ENCODE results near the gene REC114. TPM values are rescaled to one million over a fixed set of nuclear protein-coding genes. Genes with fewer than 3 reads are reported as not detected.

REC114 gene
- total and polyA plus RNA-seq, 2 of the 8 experiments (the other 6 are each of a cell fraction or from before 2014, with no cell fraction given), result 0.12 TPM; not detected in 1

GRCh38 chr15:73438651-73439050, 4.3 kb upstream of the REC114 start:
- no peaks in the 10 kb centered on the region for H3K27me3 ChIP-seq (replicated peaks in 1 of 4; ENCODE audit: control insufficient read depth in 3 of 4, extremely low read depth in 1 of 4, insufficient read depth in 3 of 4, low read length in 3 of 4)

More at GRCh38 chr15:73438651-73439050, 4.3 kb upstream of the REC114 start:
- H3K4me1 ChIP-seq (replicated peaks in 1 of 4; ENCODE audit: control insufficient read depth in 3 of 4, insufficient read depth in 4 of 4, low read length in 3 of 4), result peaks cover 0 to 7% (median 0%) of the 10 kb centered on the region in 4 experiments; a peak in 1 of 7 replicates
- no peak overlapping the region for H3K27ac ChIP-seq (ENCODE audit: low read depth, low read length)
- no peak overlapping the region for H3K4me3 ChIP-seq (ENCODE audit: extremely low read depth in 1 of 4, insufficient read depth in 2 of 4, low read depth in 3 of 4, low read length in 4 of 4)
- no peaks in the 10 kb centered on the region for H3K79me1 ChIP-seq (ENCODE audit: low read depth, low read length)
- no peak for FAIRE-seq
- no peak overlapping the region for H3K4ac ChIP-seq (replicated peaks; ENCODE audit: insufficient read length, low read depth, low read length)
- no peak overlapping the region for H4K91ac ChIP-seq (replicated peaks; ENCODE audit: insufficient read length, low read length)
- H3K56ac ChIP-seq (replicated peaks; ENCODE audit: insufficient read length, low read depth, low read length), result no peak overlapping the region
- TF ChIP-seq NANOG (IDR thresholded peaks at IDR 0.05; ENCODE audit: insufficient read depth, low read depth, low read length, poor library complexity, severe bottlenecking), result no peak
- TF ChIP-seq NRF1 (IDR thresholded peaks at IDR 0.05; ENCODE audit: low read depth, low read length), result no peak
- H4K20me1 ChIP-seq (replicated peaks in 1 of 2; ENCODE audit: control insufficient read depth in 1 of 2, insufficient read depth in 2 of 2, low read length in 2 of 2), result no peaks in the 10 kb centered on the region
- no peak overlapping the region for H2BK12ac ChIP-seq (ENCODE audit: low read depth, low read length)
- ChIA-PET CTCF (ENCODE audit: partially characterized antibody) (interaction anchor here (1.0 kb wide), 1 partner anchor 26 kb away, joined by 3 read pairs; no protein-coding TSS in a partner anchor), POLR2A (ENCODE audit: partially characterized antibody) (no interaction called here)
- H2BK20ac ChIP-seq (ENCODE audit: low read length), result no peak overlapping the region
- no peaks in the 10 kb centered on the region for H3K79me2 ChIP-seq (ENCODE audit: control insufficient read depth in 1 of 2, insufficient read depth in 2 of 2, low read length in 2 of 2)
- no peak overlapping the region for H2AK5ac ChIP-seq (ENCODE audit: low read depth, low read length)
- 76% methylated on average over 1 of the region's 1 CpG; no CpG with 5 or more reads in 1 of the 2 experiments for WGBS, 2 experiments (ENCODE audit: extremely low coverage in 1 of 2, insufficient coverage in 1 of 2, insufficient read length in 1 of 2, insufficient replicate concordance in 2 of 2, low coverage in 1 of 2, low lambda C conversion rate in 2 of 2, missing lambda C conversion rate in 1 of 2)
- H3K23me2 ChIP-seq (ENCODE audit: low read depth, low read length), result no peaks in the 10 kb centered on the region
- H2BK5ac ChIP-seq (ENCODE audit: low read depth, low read length), result no peak overlapping the region
- H4K8ac ChIP-seq (ENCODE audit: extremely low read depth, insufficient read depth, low read length), result no peak overlapping the region
- H3K9me3 ChIP-seq (ENCODE audit: insufficient read depth in 2 of 2, low read depth in 1 of 2, low read length in 1 of 2), result no peaks in the 10 kb centered on the region
- no peak overlapping the region for H4K5ac ChIP-seq (ENCODE audit: insufficient read length, low read depth, low read length)
- no peak overlapping the region for H3K4me2 ChIP-seq (ENCODE audit: insufficient read depth in 1 of 2, low read depth in 2 of 2, low read length in 2 of 2)
- no peak overlapping the region for H3K9ac ChIP-seq (replicated peaks in 1 of 4; ENCODE audit: extremely low read depth in 1 of 4, low read depth in 3 of 4, low read length in 3 of 4)
- no peak overlapping the region for H2BK120ac ChIP-seq (replicated peaks; ENCODE audit: low read depth, low read length)
- H2BK15ac ChIP-seq (ENCODE audit: low read length), result no peak overlapping the region
- no peak for DNase-seq (ENCODE audit: low read depth in 1 of 2, low spot score in 2 of 2)
- no peaks in the 10 kb centered on the region for H3K36me3 ChIP-seq (ENCODE audit: control insufficient read depth in 2 of 4, insufficient read depth in 4 of 4, low read length in 3 of 4)
- no peak overlapping the region for H3K14ac ChIP-seq (ENCODE audit: insufficient read length)
- no peak overlapping the region for H3K23ac ChIP-seq (ENCODE audit: insufficient read length)
- no peak overlapping the region for H3K18ac ChIP-seq (ENCODE audit: extremely low read depth, low read length)
- H2AFZ ChIP-seq (ENCODE audit: low read length), result no peak overlapping the region
